ENCODE measurements around the gene METTL25B.
A peak's percentile ranks its signal among the peaks of the same experiment; 100 is the strongest.

METTL25B gene

GRCh38 chr1:156727926-156728598 lies at the start of gene METTL25B:
Gene METTL25B, plus strand, starts transcription at chr1:156728469. Its CDS starts 636 bp downstream, at chr1:156729105.
- peak; percentile 95 for DNase-seq

GRCh38 chr1:156680056-156680455 lies 48.2 kb upstream of the METTL25B start:
- DNase-seq: no peak

GRCh38 chr1:156681196-156681960 lies 46.9 kb upstream of the METTL25B start:
- no peak for DNase-seq

DNA sequence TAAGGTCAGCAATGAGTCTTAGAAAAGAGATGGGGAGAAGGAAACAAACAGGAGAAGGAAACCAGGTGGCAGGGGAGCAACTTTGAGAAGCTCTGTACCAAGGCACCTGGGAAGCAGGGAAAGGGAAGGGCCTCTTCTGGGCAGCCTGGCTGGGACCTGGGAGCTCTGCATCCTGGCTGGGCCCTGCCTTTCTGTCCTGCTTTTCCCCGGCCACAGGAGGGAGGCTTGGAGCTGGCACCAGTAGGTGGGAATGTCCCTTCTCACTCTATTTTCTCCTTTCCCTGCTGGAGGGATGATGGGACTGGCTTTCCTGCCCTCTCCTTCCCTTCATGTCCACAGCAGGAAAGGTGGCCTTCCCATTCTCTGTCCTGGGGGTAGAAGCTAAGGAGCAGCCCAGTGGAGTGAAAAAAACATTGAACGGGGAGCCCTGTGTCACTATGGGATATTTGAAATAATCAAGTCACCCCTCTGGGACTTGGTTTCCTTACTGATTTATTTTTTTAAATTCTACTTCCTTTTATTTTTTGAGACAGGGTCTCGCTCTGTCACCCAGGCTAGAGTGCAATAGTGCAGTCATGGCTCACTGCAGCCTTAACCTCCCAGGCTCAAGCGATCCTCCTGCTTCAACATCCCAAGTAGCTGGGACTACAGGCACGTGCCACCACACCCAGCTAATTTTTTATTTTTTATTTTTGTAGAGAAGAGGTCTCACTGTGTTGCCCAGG lies 45.9 kb upstream of the METTL25B start:
- DNase-seq: peak; percentile 39

DNA sequence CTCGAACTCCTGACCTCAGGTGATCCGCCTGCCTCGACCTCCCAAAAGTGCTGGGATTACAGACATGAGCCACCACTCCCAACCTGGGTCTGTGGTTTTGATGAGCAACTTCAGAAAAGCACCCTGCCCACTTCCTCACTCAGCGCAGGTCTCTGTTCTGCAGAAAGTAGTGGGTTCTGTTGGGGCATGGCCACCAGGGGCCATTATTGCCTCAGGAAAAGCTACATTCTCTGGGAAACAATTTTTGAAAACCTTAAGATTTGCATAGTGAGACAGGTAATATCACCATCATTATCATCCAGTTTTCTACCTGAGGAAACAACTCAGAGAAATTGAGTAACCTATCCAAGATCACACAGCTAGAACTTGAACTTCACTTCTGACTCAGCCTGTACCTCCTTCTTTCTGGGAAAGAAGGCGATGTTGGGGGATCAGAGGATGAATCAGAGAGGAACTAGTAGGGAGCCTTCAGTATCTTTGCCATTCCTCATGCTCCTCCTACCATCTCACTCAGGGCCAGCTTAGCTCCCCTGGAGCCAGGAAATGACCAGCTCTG lies 44.0 kb upstream of the METTL25B start:
- no peak for DNase-seq

- peak; percentile 92 for DNase-seq
These were observed 39.0 kb upstream of the METTL25B start for GRCh38 chr1:156689035-156689952.

DNA sequence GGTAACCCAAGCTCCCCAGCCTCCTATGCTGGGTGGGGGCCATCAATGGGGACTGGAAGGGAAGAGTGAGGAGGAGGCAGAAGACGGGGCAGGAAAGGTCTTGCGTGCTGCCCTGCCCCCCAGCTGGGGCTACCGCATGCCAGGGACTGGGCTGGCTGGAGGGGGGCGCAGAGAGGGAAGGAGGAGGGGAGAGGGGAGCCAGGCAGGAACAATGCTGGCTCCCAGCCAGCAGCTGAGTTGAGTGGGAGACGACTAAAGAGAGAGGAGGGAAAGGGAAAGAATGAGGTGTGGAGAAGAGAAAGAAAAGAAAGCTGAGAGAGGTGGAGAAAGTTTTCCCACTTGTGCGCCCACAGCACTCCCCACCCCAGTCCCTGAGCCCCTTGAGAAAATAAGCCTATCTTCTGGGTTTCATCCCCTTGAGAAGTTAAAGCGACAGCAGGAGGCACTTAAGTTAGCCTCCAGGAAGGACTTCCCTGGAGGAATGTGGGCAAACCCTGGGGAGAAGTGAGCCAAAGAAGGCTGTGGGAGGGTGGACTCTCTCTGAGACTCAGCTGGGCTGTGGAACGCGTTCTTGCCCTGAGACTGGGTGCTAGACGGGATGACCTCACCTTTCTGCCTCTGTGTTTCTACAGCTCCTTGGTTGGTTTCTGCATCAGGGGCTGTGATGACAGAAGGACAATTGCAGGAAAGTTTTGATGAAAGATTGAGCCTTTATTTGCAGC lies 38.2 kb upstream of the METTL25B start:
- DNase-seq: no peak

- no peak for DNase-seq
These were observed 37.6 kb upstream of the METTL25B start for GRCh38 chr1:156690675-156691036.

GRCh38 chr1:156691191-156691590 lies 37.1 kb upstream of the METTL25B start:
- DNase-seq: no peak

GRCh38 chr1:156691665-156692440 lies 36.4 kb upstream of the METTL25B start:
- DNase-seq: peak; percentile 23

GRCh38 chr1:156692441-156692924 lies 35.8 kb upstream of the METTL25B start:
- peak; percentile 76 for DNase-seq

DNA sequence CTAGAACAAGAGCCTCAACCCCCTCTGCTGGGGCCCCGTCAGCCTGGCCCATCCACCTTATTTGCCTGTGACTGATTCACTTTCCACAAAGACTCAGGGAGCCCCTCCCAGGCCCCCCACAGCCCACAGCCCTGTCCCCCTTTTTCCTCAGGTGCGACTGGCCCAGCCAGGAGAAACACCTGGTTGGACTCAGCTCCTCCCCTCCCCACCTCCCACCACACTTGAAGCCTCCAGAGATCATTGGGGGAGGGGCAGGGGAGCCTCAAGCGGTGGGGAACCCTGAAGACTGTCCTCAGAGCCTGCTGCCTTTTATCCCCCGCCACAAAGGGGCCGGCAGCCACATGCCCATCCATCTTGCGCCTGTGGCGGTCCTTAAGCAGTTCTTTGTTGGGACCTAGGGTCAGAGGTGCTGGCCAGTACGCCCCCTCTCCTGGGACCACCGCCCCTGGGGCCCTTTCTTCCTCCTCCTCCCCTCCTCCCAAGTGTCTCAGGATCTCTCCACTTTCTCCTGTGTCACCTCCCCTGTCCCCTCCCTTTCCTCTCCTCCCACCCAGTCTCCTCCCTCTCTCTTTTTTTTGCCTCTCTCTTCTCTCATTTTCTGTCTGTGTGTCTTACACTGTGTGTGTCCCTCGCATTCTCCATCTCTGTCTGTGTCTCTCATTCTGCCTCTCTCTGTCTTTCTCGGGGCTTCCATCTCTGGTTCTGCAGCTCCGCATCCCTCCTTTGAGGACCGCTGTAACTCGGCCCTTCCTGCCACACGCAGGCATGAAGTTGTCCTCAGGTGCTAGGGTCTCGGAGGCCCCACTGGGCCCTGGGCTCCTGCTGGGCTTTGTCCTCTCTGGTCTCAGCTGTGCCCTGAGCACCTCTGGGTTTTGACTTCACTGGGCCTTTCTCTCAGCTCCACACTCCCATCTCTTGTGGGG lies 35.1 kb upstream of the METTL25B start:
- peak; percentile 90 for DNase-seq

DNA sequence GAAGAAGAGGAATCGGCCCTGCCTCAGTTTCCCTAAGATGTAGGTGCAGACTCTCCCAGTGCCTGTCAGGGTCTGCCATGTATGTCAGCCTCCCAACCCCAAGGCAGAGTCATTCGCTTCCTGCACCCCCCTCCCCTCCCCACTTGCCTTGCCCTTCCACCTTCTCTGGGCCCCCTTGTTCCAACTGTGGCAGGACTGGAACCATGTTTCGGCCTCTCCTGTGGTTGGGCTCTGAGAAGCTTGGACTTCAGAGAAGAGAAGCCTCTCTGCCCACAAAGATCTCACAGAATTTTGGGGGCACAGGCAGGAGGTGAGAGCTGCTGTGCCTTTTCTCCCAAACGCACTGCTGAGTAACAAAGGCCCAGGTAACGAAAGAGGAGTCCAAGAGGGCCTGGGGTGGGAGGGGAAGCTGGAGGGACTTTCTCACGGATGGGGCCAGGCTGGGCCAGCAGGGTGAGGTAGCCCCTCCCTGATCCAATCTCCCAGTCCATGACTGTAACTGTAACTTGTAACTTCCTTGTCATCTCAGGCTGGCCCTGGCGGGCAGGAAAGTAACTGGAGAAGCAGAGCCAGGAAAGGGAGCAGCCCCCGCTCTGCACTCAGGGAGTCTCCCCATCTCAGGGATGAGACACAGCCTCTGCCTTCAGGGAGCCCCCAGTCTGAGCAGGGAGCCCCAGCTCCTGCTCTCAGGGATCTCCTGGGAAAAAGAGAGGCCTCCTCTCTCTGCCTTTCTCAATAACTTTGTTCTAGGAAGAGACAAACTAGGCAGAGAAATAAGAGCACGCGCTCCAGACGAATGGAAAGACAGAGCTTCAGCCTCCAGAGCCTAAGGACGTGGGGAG lies 34.2 kb upstream of the METTL25B start:
- DNase-seq: peak; percentile 53

- DNase-seq: no peak
These were observed 33.6 kb upstream of the METTL25B start for GRCh38 chr1:156694690-156694962.

GRCh38 chr1:156696755-156697154 lies 31.5 kb upstream of the METTL25B start:
- DNase-seq: no peak

- peak; percentile 74 for DNase-seq
These were observed 30.8 kb upstream of the METTL25B start for GRCh38 chr1:156697481-156697880.

GRCh38 chr1:156698995-156699394 lies 29.3 kb upstream of the METTL25B start:
- DNase-seq: no peak

GRCh38 chr1:156700736-156701531 lies 27.3 kb upstream of the METTL25B start:
- DNase-seq: no peak

Data from DMS53 (cell line).